ENCODE data around the gene DOCK6.

Gene DOCK6

DNA sequence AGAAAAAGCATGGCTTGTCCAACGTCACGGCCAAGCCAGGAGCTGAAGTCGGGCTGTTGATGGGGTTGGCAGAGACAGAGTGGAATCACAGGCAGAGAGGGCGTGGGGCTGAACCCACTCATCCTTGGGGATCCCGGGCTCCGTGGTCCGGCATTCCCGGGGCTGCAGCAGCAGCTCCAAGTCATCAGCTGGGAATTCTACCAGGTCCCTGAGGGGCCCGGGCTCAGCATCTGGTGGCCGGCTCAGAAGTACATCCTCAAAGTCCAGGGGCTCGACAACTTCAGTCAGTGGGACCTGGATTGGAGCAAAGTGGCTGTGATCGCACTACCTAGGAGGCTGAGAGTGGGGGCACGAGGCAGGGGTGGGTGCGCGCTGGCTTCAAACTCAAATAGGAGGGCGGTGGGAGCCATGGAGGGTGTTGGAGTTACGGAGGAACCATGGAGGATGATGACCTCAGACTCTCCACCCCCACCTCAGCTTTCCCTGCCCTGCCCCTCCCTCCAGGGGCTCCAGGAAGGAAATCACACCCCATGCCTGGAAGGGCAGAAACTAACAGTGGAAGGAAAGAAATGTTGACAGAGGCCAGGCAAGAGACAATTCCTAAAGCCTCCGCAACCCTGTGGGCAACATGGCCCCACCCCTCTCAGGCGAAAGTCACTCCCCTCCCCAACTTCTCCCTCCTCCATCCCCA, 9.5 kb downstream of the DOCK6 start:
- no peak for DNase-seq (ENCODE audit: low read depth, low spot score)
- H3K4me3 ChIP-seq (ENCODE audit: low read length), result no peak overlapping the region

DNA sequence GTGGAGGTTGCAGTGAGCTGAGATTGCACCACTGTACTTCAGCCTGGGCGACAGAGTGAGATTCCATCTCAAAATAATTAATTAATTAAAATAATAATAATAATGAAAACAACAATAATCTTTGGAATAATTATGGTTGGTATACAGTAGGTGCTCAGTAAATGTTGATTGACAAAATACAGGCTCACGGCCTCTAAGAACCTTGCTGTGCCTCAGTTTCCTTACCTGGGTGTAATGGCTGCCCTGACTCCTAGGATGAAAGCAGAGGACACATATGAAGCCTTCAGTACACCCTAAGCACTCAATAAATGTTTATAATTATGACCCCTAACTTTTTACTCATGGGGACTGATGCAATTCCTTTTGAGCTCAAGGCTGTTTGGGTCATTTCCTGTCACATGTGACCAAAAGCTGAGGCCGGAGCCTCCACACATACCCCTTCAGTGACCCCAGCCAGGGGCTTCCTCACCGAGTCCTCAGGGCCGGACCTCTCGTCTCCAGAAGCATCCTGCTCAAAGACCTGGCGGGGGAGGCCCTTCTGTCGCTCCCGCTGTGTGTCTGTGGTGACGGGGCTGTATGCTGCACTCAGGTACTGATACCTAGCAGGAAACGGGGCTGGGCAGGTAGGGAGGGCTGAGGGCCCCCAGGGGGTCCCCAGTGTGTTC, 10.5 kb downstream of the DOCK6 start:
- DNase-seq (ENCODE audit: low read depth, low spot score), result no peak
- no peak overlapping the region for H3K4me3 ChIP-seq (ENCODE audit: low read length)

- no peak overlapping the region for H3K4me3 ChIP-seq (ENCODE audit: low read length)
- no peak for DNase-seq (ENCODE audit: low read depth, low spot score)
Observed at GRCh38 chr19:11251217-11251616, 11.1 kb downstream of the DOCK6 start.

GRCh38 chr19:11248852-11249251, 13.5 kb downstream of the DOCK6 start:
- no peak for DNase-seq (ENCODE audit: low read depth, low spot score)
- no peak overlapping the region for H3K4me3 ChIP-seq (ENCODE audit: low read length)

DNA sequence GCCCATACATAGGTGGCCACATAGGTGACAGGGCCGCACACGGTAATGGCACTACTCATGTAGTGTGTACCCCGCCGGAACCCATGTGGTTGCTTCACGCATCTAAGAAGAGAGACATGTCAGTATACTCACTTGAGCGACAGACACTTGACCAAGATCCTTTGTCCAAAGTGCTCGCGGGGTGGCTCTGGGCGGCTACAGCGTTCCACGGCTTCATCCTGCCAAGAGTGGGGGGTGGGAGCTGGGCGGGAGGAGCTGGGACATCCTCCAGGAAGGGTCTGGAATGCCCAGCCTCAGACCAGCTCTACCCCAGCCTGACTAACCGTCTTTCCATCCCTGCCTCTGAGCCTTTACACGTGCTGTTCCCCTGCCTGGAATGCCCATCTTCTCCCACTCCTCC, 14.4 kb downstream of the DOCK6 start:
- no peak overlapping the region for H3K4me3 ChIP-seq (ENCODE audit: low read length)
- no peak for DNase-seq (ENCODE audit: low read depth, low spot score)

DNA sequence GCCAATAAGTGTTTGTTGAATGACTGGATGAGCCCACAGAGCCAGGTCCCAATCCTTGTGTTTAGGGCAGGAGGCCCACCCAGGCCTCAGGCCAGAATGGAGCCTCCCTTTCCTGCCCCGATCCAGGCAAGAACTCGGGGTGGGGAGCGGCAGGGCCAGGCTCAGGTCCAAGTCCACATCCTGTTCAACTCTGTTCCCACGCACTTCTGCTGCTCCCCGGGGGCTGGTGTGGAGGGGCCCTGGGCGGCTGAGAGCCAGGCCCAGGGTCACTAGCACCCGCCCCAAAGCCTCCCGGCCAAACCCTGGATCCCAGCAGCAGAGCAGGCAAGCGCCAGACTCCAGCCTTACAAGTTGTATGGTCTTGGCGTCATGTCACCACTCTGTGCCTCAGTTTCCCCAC, 14.9 kb downstream of the DOCK6 start:
- no peak for DNase-seq (ENCODE audit: low read depth, low spot score)
- H3K4me3 ChIP-seq (ENCODE audit: low read length), result no peak overlapping the region

DNA sequence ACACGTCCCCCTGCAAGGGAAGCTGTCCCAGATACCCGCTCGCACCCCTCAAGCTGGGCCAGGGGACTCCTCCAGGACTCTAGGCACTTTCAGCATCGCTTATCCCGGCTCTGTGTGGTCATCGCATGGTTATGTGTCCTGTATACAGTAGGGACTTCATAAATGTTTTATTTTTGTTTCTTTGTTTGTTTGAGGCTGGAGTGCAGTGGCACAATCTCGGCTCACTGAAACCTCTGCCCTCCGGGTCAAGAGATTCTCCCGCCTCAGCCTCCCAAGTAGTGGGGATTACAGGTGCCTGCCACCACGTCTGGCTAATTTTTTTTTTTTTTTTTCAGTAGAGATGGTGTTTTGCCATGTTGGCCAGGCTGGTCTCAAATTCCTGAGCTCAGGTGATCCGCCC, 15.4 kb downstream of the DOCK6 start:
- no peak overlapping the region for H3K4me3 ChIP-seq (ENCODE audit: low read length)
- no peak for DNase-seq (ENCODE audit: low read depth, low spot score)

DNA sequence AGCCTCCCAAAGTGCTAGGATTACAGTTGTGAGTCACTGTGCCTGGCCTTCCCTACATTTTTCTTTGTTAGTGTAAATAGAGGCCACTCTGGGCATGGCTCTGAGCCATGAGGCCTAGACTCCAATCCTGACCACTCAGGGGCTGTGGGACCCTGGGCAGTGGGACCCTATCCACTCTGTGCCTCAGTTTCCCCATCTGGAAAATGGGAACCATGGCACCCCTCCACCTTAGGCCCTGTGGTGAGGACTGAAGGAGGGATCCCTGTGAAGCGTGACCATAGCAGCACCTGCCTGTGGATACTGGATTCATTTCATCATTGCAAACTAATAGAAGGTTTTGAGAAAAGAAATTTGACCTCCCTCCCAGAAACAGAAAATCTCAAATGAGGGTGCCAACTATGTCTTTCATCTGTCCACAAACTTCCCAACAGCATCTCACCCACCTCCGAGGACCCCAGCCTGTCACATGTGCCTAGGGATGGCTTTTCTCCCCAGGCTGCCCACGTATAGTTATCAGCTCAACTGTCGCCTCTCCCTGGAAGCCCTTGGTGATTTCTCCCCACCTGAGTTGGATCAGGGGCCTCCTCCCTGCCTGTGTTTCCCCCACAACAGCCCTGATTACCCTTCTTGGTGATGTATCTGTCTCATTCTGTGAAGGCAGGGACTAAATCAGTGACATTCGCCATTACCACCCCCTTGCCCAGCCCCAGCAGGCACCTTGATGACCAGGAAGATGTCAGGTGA, 17.3 kb downstream of the DOCK6 start:
- no peak overlapping the region for H3K4me3 ChIP-seq (ENCODE audit: low read length)
- DNase-seq (ENCODE audit: low read depth, low spot score), result no peak

- DNase-seq (ENCODE audit: low read depth, low spot score), result no peak
- H3K4me3 ChIP-seq (ENCODE audit: low read length), result no peak overlapping the region
Observed at GRCh38 chr19:11243798-11244169, 18.5 kb downstream of the DOCK6 start.

DNA sequence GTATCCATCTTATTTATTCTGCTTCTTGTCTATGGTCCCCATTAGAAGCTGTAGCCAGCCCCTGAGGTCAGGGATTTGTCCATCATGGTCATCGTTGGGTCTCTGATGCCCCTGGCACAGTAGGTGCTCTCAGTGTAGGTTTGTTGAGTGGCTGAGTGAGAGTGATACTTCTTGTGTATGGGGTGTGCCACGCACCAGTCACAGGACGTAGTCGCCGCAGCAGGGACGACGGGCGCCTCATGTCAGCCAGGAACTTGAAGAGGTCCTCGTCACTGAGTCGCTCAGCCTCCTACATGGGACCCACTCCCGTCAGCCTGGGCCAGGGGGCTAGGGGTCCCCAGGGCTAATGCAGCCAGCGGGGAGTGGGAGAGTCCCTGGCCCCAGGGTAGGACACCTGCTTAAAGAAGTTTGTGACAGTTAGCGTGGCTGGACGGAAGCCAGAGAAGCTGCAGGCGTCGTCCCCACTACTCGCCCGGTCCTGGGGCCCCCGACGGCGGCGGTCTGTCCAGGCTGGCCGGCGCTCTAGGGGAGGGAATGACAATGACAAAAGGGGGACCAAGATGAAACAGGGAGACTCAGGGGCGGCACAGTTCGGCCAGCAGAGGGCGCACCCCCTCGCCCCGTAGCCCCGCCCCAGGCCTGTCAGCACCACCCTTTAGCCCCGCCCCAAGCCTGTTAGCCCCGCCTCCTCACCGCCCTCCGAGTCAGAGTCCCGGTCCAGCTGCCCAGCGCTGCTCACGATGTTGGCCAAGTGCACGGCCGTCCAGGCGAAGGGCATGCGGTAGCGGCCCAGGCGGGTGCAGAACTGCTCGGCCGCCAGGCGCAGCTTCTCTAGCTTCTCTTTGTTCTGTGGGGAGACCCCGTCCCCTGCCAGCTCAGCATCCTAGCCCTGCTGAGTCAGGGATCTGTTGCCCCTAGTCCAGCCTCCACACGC, 19.2 kb downstream of the DOCK6 start:
- DNase-seq (ENCODE audit: low read depth, low spot score), result peak; percentile 36
- H3K4me3 ChIP-seq (ENCODE audit: low read length), result no peak overlapping the region

GRCh38 chr19:11242025-11242424, 20.3 kb downstream of the DOCK6 start:
- no peak overlapping the region for H3K4me3 ChIP-seq (ENCODE audit: low read length)
- DNase-seq (ENCODE audit: low read depth, low spot score), result no peak

- no peak for DNase-seq (ENCODE audit: low read depth, low spot score)
- H3K4me3 ChIP-seq (ENCODE audit: low read length), result no peak overlapping the region
Observed at GRCh38 chr19:11240008-11240444, 22.3 kb downstream of the DOCK6 start.

GRCh38 chr19:11239377-11240000, 22.8 kb downstream of the DOCK6 start, which contains the start of gene ANGPTL8:
ANGPTL8 (plus strand) TSS chr19:11239619; CDS start chr19:11239638, 19 bp downstream.
- no peak within 1 kb of the TSS for H3K4me3 ChIP-seq (ENCODE audit: low read length)
- DNase-seq (ENCODE audit: low read depth, low spot score), result no peak

GRCh38 chr19:11238781-11239376, 23.4 kb downstream of the DOCK6 start:
- no peak for DNase-seq (ENCODE audit: low read depth, low spot score)
- no peak overlapping the region for H3K4me3 ChIP-seq (ENCODE audit: low read length)

GRCh38 chr19:11238041-11238440, 24.3 kb downstream of the DOCK6 start:
- H3K4me3 ChIP-seq (ENCODE audit: low read length), result no peak overlapping the region

DNA sequence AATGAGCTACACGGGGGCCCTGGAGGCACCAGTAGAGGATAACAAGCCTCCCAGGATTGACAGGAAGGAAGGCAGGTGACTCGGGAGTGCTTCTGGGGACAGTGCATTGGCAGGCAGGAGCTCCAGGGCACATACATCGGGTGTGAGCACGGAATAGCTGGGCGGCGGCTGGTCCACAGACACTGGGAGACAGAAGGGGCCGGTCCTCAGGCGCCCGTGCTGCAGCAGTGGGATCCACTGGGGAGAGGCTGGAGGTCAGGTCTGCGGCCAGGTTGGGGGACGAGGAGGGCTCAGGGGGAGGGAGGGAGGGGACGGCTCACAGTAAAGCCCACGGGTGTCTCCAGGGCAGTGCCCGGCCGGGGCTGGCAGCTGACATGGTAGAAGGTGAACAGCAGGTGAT, 25.0 kb downstream of the DOCK6 start:
- DNase-seq (ENCODE audit: low read depth, low spot score), result no peak
- H3K4me3 ChIP-seq (ENCODE audit: low read length), result no peak overlapping the region

More at GRCh38 chr19:11238041-11238440, 24.3 kb downstream of the DOCK6 start:
- no peak for DNase-seq (ENCODE audit: low read depth, low spot score)

GRCh38 chr19:11236324-11237301, 25.7 kb downstream of the DOCK6 start:
- no peak overlapping the region for H3K4me3 ChIP-seq (ENCODE audit: low read length)
- no peak for DNase-seq (ENCODE audit: low read depth, low spot score)
